Skeletal muscle satellite cell (primary cell): ENCODE data around the gene GPR132. TPM values are rescaled to one million over a fixed set of nuclear protein-coding genes. Genes with fewer than 3 reads are reported as not detected.
"Not testable (repeated sequence)": the region's sequence is repeated elsewhere in the genome, so short reads cannot be mapped to it uniquely, and the experiment has no call there.

Experiments
- H3K27me3 ChIP-seq: 2 replicates; pipeline ENCODE4 v1.7.0; 2013; ENCODE audit warnings: low read length; ENCODE audit not compliant: control insufficient read depth, insufficient read depth
- H3K36me3 ChIP-seq: 2 replicates; pipeline ENCODE4 v1.7.0; 2013; ENCODE audit warnings: mild to moderate bottlenecking, control low read depth, low read length; ENCODE audit not compliant: insufficient read depth
- H3K4me1 ChIP-seq: 2 replicates; pipeline ENCODE4 v1.7.0; 2013; ENCODE audit warnings: low read length; ENCODE audit not compliant: control insufficient read depth, insufficient read depth
- H3K4me2 ChIP-seq: 2 replicates; pipeline ENCODE4 v1.7.0; 2013; ENCODE audit warnings: mild to moderate bottlenecking, low read length
- H3K4me3 ChIP-seq: 2 replicates; pipeline ENCODE4 v1.7.0; 2013; ENCODE audit warnings: low read length
- H3K9ac ChIP-seq: 2 replicates; pipeline ENCODE4 v1.7.0; 2013; ENCODE audit warnings: mild to moderate bottlenecking, low read depth, low read length, moderate library complexity
- H3K9me3 ChIP-seq: replicated peaks from 2 replicates; pipeline ENCODE4 v1.7.0; 2013; ENCODE audit warnings: mild to moderate bottlenecking, control low read depth, low read length
- total RNA-seq: library from RNA; depleted of rRNA; stranded (reverse); fragments of >200 nt; gene quantifications from 2 replicates; pipeline ENCODE4 v1.2.3, GENCODE V29; 2012; rRNA removed

Gene GPR132
- total RNA-seq = under 0.01 TPM in 1 of 2 replicates, not detected in the other

DNA sequence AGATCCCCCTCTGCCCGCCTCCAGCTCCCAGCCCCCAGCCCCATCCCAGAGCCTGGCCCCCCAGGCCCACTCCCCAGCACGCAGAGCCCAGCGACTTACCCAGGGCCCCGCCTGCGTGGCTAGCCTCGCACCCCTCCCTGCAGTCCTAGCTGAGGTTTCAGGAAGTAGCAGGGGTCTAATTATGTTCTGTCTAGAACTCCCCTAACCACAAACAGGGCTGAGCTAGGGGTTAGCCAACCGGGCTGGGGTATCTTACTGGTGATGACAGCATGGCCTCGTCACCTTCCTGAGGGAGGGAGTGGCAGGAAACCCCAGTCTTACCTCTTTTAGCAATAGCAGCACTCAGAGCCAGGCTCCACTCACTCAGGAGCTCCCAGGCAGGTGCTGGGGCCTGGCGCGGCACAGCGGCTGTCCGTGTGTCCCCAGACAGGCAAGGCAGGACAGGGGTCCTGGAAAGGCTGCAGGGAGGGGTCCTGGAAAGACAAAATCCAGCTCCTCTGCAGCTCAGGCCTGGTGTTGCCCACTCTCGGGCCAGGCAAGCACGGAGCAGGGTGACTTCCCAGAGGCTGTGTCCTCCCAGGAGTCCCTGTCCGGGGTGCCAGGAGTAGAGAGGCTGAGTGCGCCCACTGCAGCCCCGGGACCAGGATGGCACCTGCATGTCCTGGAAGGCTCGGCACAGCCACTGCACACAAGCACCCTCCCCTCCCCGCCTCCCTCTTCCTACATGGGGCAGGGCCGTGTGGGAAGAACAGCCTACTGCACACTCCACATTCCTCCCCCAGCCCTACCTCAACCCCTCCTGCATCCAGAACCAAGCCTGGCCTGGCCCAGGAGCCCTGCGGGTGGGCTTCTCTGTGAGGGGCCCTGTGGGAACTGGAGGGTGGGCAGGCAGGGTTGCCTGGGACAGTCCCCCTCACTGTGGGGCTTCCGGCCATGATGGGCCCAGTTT, at the start of gene GPR132:
TSS of gene GPR132 (minus strand) at position 151 of the 949 bp plus-strand sequence. CDS start 10,010 bp downstream, outside the sequence.
- Histone ChIP-seq H3K27me3 (peaks cover under 1% of the 10 kb centered on the region), H3K9ac (no peak within 1 kb of the TSS), H3K4me2 (no peak within 1 kb of the TSS), H3K4me1 (peaks cover 21% of the 10 kb centered on the region), H3K36me3 (no peaks in the 10 kb centered on the region), H3K9me3 (no peaks in the 10 kb centered on the region), H3K4me3 (no peak within 1 kb of the TSS)

GRCh38 chr14:105109243-105109642, 44.0 kb upstream of the GPR132 start:
- H3K9me3 ChIP-seq, H3K36me3 ChIP-seq, H3K4me2 ChIP-seq, H3K4me1 ChIP-seq, H3K4me3 ChIP-seq, H3K9ac ChIP-seq: not testable (repeated sequence)
- peaks cover 38% of the 10 kb centered on the region for H3K27me3 ChIP-seq

GRCh38 chr14:105108516-105108864, 43.3 kb upstream of the GPR132 start:
- Histone ChIP-seq H3K36me3 (no peaks in the 10 kb centered on the region), H3K27me3 (peaks cover 46% of the 10 kb centered on the region), H3K9ac (no peak overlapping the region), H3K4me2 (no peak overlapping the region), H3K9me3 (no peaks in the 10 kb centered on the region), H3K4me3 (no peak overlapping the region), H3K4me1 (no peaks in the 10 kb centered on the region)

GRCh38 chr14:105107781-105108515, 42.7 kb upstream of the GPR132 start:
- Histone ChIP-seq H3K4me2 (no peak overlapping the region), H3K36me3 (no peaks in the 10 kb centered on the region), H3K4me1 (no peaks in the 10 kb centered on the region), H3K9ac (no peak overlapping the region), H3K27me3 (peaks cover 51% of the 10 kb centered on the region), H3K4me3 (no peak overlapping the region), H3K9me3 (no peaks in the 10 kb centered on the region)

DNA sequence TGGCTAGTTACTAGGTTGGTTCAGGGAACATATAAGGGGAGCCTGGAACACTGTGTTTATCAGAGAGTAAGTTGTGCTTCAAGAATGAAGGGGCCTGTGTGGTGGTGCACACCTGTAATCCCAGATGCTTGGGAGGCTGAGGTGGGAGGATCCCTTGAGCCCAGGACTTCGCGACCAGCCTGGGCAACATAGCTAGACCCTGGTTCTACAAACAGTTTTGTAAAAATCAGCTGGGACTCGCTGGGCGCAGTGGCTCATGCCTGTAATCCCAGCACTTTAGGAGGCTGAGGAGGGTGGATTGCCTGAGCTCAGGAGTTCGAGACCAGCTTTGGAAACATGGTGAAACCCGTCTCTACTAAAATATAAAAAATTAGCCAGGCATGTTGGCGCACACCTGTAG, 42.1 kb upstream of the GPR132 start:
- no peaks in the 10 kb centered on the region for H3K9me3 ChIP-seq
- peaks cover 57% of the 10 kb centered on the region for H3K27me3 ChIP-seq
- no peak overlapping the region for H3K9ac ChIP-seq
- no peaks in the 10 kb centered on the region for H3K4me1 ChIP-seq
- H3K36me3 ChIP-seq = no peaks in the 10 kb centered on the region
- H3K4me2 ChIP-seq = no peak overlapping the region
- no peak overlapping the region for H3K4me3 ChIP-seq

- Histone ChIP-seq H3K9ac (no peak overlapping the region), H3K4me2 (no peak overlapping the region), H3K4me1 (no peaks in the 10 kb centered on the region), H3K4me3 (no peak overlapping the region), H3K36me3 (no peaks in the 10 kb centered on the region), H3K9me3 (no peaks in the 10 kb centered on the region), H3K27me3 (peaks cover 74% of the 10 kb centered on the region)
Observed at GRCh38 chr14:105105158-105105557, 39.9 kb upstream of the GPR132 start.

DNA sequence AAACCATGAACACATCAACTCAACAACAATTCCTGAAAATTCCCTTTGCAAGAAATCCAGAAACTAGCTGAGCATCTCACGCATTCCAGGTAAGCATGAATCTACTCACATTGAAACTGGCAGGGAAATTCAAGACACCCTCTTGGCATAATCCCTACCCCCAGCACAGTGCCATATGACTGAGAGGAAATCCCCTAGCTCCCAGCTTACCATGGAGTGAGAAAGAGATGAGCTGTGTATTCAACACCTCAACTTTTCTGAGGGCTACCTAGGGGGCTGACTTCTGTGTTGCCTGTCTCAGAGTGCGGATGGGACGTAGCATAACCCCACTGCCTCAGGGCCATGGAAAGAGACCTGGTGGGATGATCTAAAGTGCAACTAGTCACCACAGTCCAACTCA, 37.7 kb upstream of the GPR132 start:
- Histone ChIP-seq H3K9ac (no peak overlapping the region), H3K4me2 (no peak overlapping the region), H3K4me1 (no peaks in the 10 kb centered on the region), H3K27me3 (peaks cover 79% of the 10 kb centered on the region), H3K9me3 (peaks cover 6% of the 10 kb centered on the region), H3K4me3 (no peak overlapping the region), H3K36me3 (no peaks in the 10 kb centered on the region)

GRCh38 chr14:105102361-105102870, 37.2 kb upstream of the GPR132 start:
- Histone ChIP-seq H3K4me1 (no peaks in the 10 kb centered on the region), H3K36me3 (no peaks in the 10 kb centered on the region), H3K27me3 (peaks cover 79% of the 10 kb centered on the region), H3K9me3 (peaks cover 6% of the 10 kb centered on the region), H3K4me2 (no peak overlapping the region), H3K4me3 (no peak overlapping the region), H3K9ac (no peak overlapping the region)

DNA sequence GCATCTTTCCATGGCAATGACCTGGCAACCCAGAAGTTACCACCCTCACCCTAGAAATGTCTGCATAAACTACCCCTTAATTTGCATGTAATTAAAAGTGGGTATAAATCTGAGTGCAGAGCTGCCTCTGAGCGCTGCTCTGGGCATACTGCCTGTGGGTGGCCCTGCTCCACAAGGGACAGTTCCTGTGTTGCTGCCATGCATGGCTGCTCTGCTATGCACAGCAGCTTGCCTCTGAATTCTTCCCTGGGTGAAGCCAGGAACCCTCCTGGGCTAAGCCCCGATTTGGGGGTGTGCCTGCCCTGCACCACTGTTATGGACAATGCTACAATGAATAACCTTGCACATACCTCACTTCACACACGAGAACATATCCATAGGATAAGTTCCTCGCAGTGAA, 35.7 kb upstream of the GPR132 start:
- Histone ChIP-seq H3K4me3 (no peak overlapping the region), H3K36me3 (no peaks in the 10 kb centered on the region), H3K4me1 (no peaks in the 10 kb centered on the region), H3K4me2 (no peak overlapping the region), H3K9me3 (peaks cover 6% of the 10 kb centered on the region), H3K9ac (no peak overlapping the region), H3K27me3 (peaks cover 68% of the 10 kb centered on the region)

- Histone ChIP-seq H3K4me1 (no peaks in the 10 kb centered on the region), H3K36me3 (no peaks in the 10 kb centered on the region), H3K9me3 (peaks cover 6% of the 10 kb centered on the region), H3K4me3 (no peak overlapping the region), H3K9ac (no peak overlapping the region), H3K4me2 (no peak overlapping the region), H3K27me3 (peaks cover 57% of the 10 kb centered on the region)
Observed at GRCh38 chr14:105099778-105100177, 34.5 kb upstream of the GPR132 start.

- no peak overlapping the region for H3K9ac ChIP-seq
- peaks cover 8% of the 10 kb centered on the region for H3K4me1 ChIP-seq
- no peaks in the 10 kb centered on the region for H3K36me3 ChIP-seq
- H3K4me3 ChIP-seq = no peak overlapping the region
- no peak overlapping the region for H3K4me2 ChIP-seq
- peaks cover 43% of the 10 kb centered on the region for H3K27me3 ChIP-seq
- peaks cover 6% of the 10 kb centered on the region for H3K9me3 ChIP-seq
Observed at GRCh38 chr14:105098316-105098715, 33.1 kb upstream of the GPR132 start.
